HG03095 (cell line): Measurements from ENCODE around the gene S100B.
"Not testable (repeated sequence)": the region's sequence is repeated elsewhere in the genome, so short reads cannot be mapped to it uniquely, and the experiment has no call there.

Experiments
- ATAC-seq: cut with Tn5 transposase; IDR thresholded peaks from one replicate; pipeline ENCODE4 v1.9.1; 2021; ENCODE audit warnings: moderate library complexity; ENCODE audit not compliant: unreplicated experiment

S100B gene

GRCh38 chr21:46604329-46604974, 430 bp downstream of the S100B start:
- no peak for ATAC-seq

GRCh38 chr21:46603228-46603627, 1.7 kb downstream of the S100B start:
- ATAC-seq = no peak

GRCh38 chr21:46600978-46601377, 3.9 kb downstream of the S100B start:
- ATAC-seq = no peak

GRCh38 chr21:46600305-46600704, 4.6 kb downstream of the S100B start:
- ATAC-seq = no peak

- ATAC-seq = no peak
Observed at GRCh38 chr21:46598581-46599572, 6.0 kb downstream of the S100B start.

- ATAC-seq = no peak
Observed at GRCh38 chr21:46597896-46598343, 7.0 kb downstream of the S100B start.

- ATAC-seq = no peak
Observed at GRCh38 chr21:46597031-46597430, 7.9 kb downstream of the S100B start.

- ATAC-seq = no peak
Observed at GRCh38 chr21:46596201-46596600, 8.7 kb downstream of the S100B start.

- no peak for ATAC-seq
Observed at GRCh38 chr21:46594276-46594675, 10.6 kb downstream of the S100B start.

GRCh38 chr21:46585191-46585953, 19.5 kb downstream of the S100B start:
- no peak for ATAC-seq

GRCh38 chr21:46581780-46582307, 23.0 kb downstream of the S100B start:
- no peak for ATAC-seq

- not testable (repeated sequence) for ATAC-seq
Observed at GRCh38 chr21:46579394-46579793, 25.5 kb downstream of the S100B start.

GRCh38 chr21:46577786-46578185, 27.1 kb downstream of the S100B start:
- ATAC-seq = not testable (repeated sequence)

- no peak for ATAC-seq
Observed at GRCh38 chr21:46572850-46573249, 32.0 kb downstream of the S100B start.

GRCh38 chr21:46570631-46571030, 34.3 kb downstream of the S100B start:
- no peak for ATAC-seq

- ATAC-seq = no peak
Observed at GRCh38 chr21:46570119-46570518, 34.8 kb downstream of the S100B start.

GRCh38 chr21:46569081-46569480, 35.8 kb downstream of the S100B start:
- no peak for ATAC-seq

GRCh38 chr21:46568562-46568961, 36.3 kb downstream of the S100B start:
- ATAC-seq = no peak

GRCh38 chr21:46567348-46567747, 37.5 kb downstream of the S100B start:
- ATAC-seq = no peak

- ATAC-seq = no peak
Observed at GRCh38 chr21:46564391-46564790, 40.5 kb downstream of the S100B start.
